Measurements from ENCODE around the gene EFCAB5. TPM values are rescaled to one million over a fixed set of nuclear protein-coding genes. Genes with fewer than 3 reads are reported as not detected.

The EFCAB5 gene
- total and polyA plus RNA-seq, 2 of the 8 experiments (the other 6 are each of a cell fraction or from before 2014, with no cell fraction given): 0.05 to 0.34 TPM

- Histone ChIP-seq H2BK12ac (ENCODE audit: low read depth, low read length) (no peak overlapping the region), H2AK5ac (ENCODE audit: low read depth, low read length) (no peak overlapping the region), H3K23me2 (ENCODE audit: low read depth, low read length) (no peaks in the 10 kb centered on the region), H4K5ac (ENCODE audit: insufficient read length, low read depth, low read length) (no peak overlapping the region), H3K9ac (replicated peaks in 1 of 4; ENCODE audit: extremely low read depth in 1 of 4, low read depth in 3 of 4, low read length in 3 of 4) (no peak overlapping the region), H4K20me1 (replicated peaks in 1 of 2; ENCODE audit: control insufficient read depth in 1 of 2, insufficient read depth in 2 of 2, low read length in 2 of 2) (no peaks in the 10 kb centered on the region), H4K91ac (replicated peaks; ENCODE audit: insufficient read length, low read length) (no peak overlapping the region), H2BK20ac (ENCODE audit: low read length) (no peak overlapping the region), H2BK120ac (replicated peaks; ENCODE audit: low read depth, low read length) (no peak overlapping the region), H3K4me2 (ENCODE audit: insufficient read depth in 1 of 2, low read depth in 2 of 2, low read length in 2 of 2) (no peak overlapping the region), H3K14ac (ENCODE audit: insufficient read length) (no peak overlapping the region), H2AFZ (ENCODE audit: low read length) (no peak overlapping the region), H2BK5ac (ENCODE audit: low read depth, low read length) (no peak overlapping the region), H3K9me3 (ENCODE audit: insufficient read depth in 2 of 2, low read depth in 1 of 2, low read length in 1 of 2) (0 out of 4 replicates have a peak, but pooled peaks cover 0 to 3% of the 10 kb centered on the region in 2 experiments), H3K4me3 (ENCODE audit: extremely low read depth in 1 of 4, insufficient read depth in 2 of 4, low read depth in 3 of 4, low read length in 4 of 4) (no peak overlapping the region), H3K4me1 (replicated peaks in 1 of 4; ENCODE audit: control insufficient read depth in 3 of 4, insufficient read depth in 4 of 4, low read length in 3 of 4) (no peaks in the 10 kb centered on the region), H3K27me3 (replicated peaks in 1 of 4; ENCODE audit: control insufficient read depth in 3 of 4, extremely low read depth in 1 of 4, insufficient read depth in 3 of 4, low read length in 3 of 4) (no peaks in the 10 kb centered on the region), H2BK15ac (ENCODE audit: low read length) (no peak overlapping the region), H3K18ac (ENCODE audit: extremely low read depth, low read length) (no peak overlapping the region), H3K56ac (replicated peaks; ENCODE audit: insufficient read length, low read depth, low read length) (no peak overlapping the region), H3K27ac (ENCODE audit: low read depth, low read length) (no peak overlapping the region), H3K23ac (ENCODE audit: insufficient read length) (no peak overlapping the region), H3K79me1 (ENCODE audit: low read depth, low read length) (no peaks in the 10 kb centered on the region), H4K8ac (ENCODE audit: extremely low read depth, insufficient read depth, low read length) (no peak overlapping the region), H3K36me3 (ENCODE audit: control insufficient read depth in 2 of 4, insufficient read depth in 4 of 4, low read length in 3 of 4) (no peaks in the 10 kb centered on the region), H3K79me2 (ENCODE audit: control insufficient read depth in 1 of 2, insufficient read depth in 2 of 2, low read length in 2 of 2) (no peaks in the 10 kb centered on the region), H3K4ac (replicated peaks; ENCODE audit: insufficient read length, low read depth, low read length) (no peak overlapping the region)
- DNase-seq (ENCODE audit: low read depth in 1 of 2, low spot score in 2 of 2): no peak
- CTCF ChIA-PET (ENCODE audit: partially characterized antibody): interaction anchor here (0.8 kb wide), 1 partner anchor 9 kb away, joined by 3 read pairs; no protein-coding TSS in a partner anchor
- TF ChIP-seq SAP30 (IDR thresholded peaks at IDR 0.05; ENCODE audit: insufficient read depth, insufficient replicate concordance, low read length): no peak
- no peak for TF ChIP-seq POLR2A (IDR thresholded peaks at IDR 0.05; ENCODE audit: control extremely low read depth in 1 of 2, low read depth in 2 of 2, low read length in 2 of 2)
- POLR2A ChIA-PET (ENCODE audit: partially characterized antibody): no interaction called here
- FAIRE-seq: no peak
- 86% methylated on average over 5 of the region's 5 CpGs; no CpG with 5 or more reads in 1 of the 2 experiments for WGBS, 2 experiments (ENCODE audit: extremely low coverage in 1 of 2, insufficient coverage in 1 of 2, insufficient read length in 1 of 2, insufficient replicate concordance in 2 of 2, low coverage in 1 of 2, low lambda C conversion rate in 2 of 2, missing lambda C conversion rate in 1 of 2)
Measured at GRCh38 chr17:29968271-29968670, 26.8 kb downstream of the EFCAB5 start.
